ENCODE data around the gene MEI1.

The MEI1 gene

GRCh38 chr22:41823797-41824196 lies 124.5 kb downstream of the MEI1 start:
- no peak overlapping the region for H3K4me3 ChIP-seq (ENCODE audit: low read depth, low read length)
- no peak for DNase-seq (ENCODE audit: low read depth)
- TF ChIP-seq CTCF (IDR thresholded peaks at IDR 0.05; ENCODE audit: control insufficient read depth, extremely low read depth, insufficient read depth) = no peak

- no peak overlapping the region for H3K4me3 ChIP-seq (ENCODE audit: low read depth, low read length)
- TF ChIP-seq CTCF (IDR thresholded peaks at IDR 0.05; ENCODE audit: control insufficient read depth, extremely low read depth, insufficient read depth) = no peak
- DNase-seq (ENCODE audit: low read depth) = no peak
These were observed 126.1 kb downstream of the MEI1 start for GRCh38 chr22:41825376-41825775.

- DNase-seq (ENCODE audit: low read depth) = no peak
- TF ChIP-seq CTCF (IDR thresholded peaks at IDR 0.05; ENCODE audit: control insufficient read depth, extremely low read depth, insufficient read depth) = no peak
These were observed 126.7 kb downstream of the MEI1 start for GRCh38 chr22:41826021-41826420.

GRCh38 chr22:41826430-41827383 lies 127.4 kb downstream of the MEI1 start:
- no peak overlapping the region for H3K4me3 ChIP-seq (ENCODE audit: low read depth, low read length)
- DNase-seq (ENCODE audit: low read depth) = no peak
- no peak for TF ChIP-seq CTCF (IDR thresholded peaks at IDR 0.05; ENCODE audit: control insufficient read depth, extremely low read depth, insufficient read depth)

More at GRCh38 chr22:41826021-41826420, 126.7 kb downstream of the MEI1 start:
- H3K4me3 ChIP-seq (ENCODE audit: low read depth, low read length) = no peak overlapping the region

GRCh38 chr22:41827671-41828070 lies 128.4 kb downstream of the MEI1 start:
- no peak for TF ChIP-seq CTCF (IDR thresholded peaks at IDR 0.05; ENCODE audit: control insufficient read depth, extremely low read depth, insufficient read depth)
- DNase-seq (ENCODE audit: low read depth) = no peak
- H3K4me3 ChIP-seq (ENCODE audit: low read depth, low read length) = no peak overlapping the region

- no peak for TF ChIP-seq CTCF (IDR thresholded peaks at IDR 0.05; ENCODE audit: control insufficient read depth, extremely low read depth, insufficient read depth)
- H3K4me3 ChIP-seq (ENCODE audit: low read depth, low read length) = no peak overlapping the region
- no peak for DNase-seq (ENCODE audit: low read depth)
These were observed 129.2 kb downstream of the MEI1 start for GRCh38 chr22:41828516-41828915.
